Tongue (tissue), 2 donors: ENCODE data around the gene CLK3. TPM values are rescaled to one million over a fixed set of nuclear protein-coding genes. Genes with fewer than 3 reads are reported as not detected.
A peak's percentile ranks its signal among the peaks of the same experiment; 100 is the strongest.
"Not testable (repeated sequence)": the region's sequence is repeated elsewhere in the genome, so short reads cannot be mapped to it uniquely, and the experiment has no call there.

ENCODE experiments used
- DNase-seq: peaks from one replicate; pipeline ENCODE4 v3.0.0-alpha.2; 2015
- total RNA-seq: library from RNA; depleted of rRNA; stranded (reverse); fragments of >200 nt; gene quantifications from one replicate; pipeline ENCODE4 v1.2.3, GENCODE V29; 2014

CLK3 gene
- 54.6 TPM for total RNA-seq

- peak; percentile 98 for DNase-seq
Observed at GRCh38 chr15:74615508-74616365, at the start of gene CLK3. Gene CLK3, plus strand, starts transcription at chr15:74615836. Its CDS starts 3,361 bp downstream, at chr15:74619197.

GRCh38 chr15:74568594-74568993 lies 47.0 kb upstream of the CLK3 start:
- no peak for DNase-seq

GRCh38 chr15:74569731-74570070 lies 45.9 kb upstream of the CLK3 start:
- DNase-seq = no peak

- no peak for DNase-seq
Observed at GRCh38 chr15:74571191-74571590, 44.4 kb upstream of the CLK3 start.

- DNase-seq = no peak
Observed at GRCh38 chr15:74573987-74574386, 41.6 kb upstream of the CLK3 start.

- DNase-seq = no peak
Observed at GRCh38 chr15:74578496-74578994, 37.1 kb upstream of the CLK3 start.

GRCh38 chr15:74579001-74579400 lies 36.6 kb upstream of the CLK3 start:
- DNase-seq = no peak

- DNase-seq = no peak
Observed at GRCh38 chr15:74580538-74581350, 34.9 kb upstream of the CLK3 start.

- DNase-seq = no peak
Observed at GRCh38 chr15:74584204-74584603, 31.4 kb upstream of the CLK3 start.

- no peak for DNase-seq
Observed at GRCh38 chr15:74584779-74585178, 30.9 kb upstream of the CLK3 start.

- no peak for DNase-seq
Observed at GRCh38 chr15:74585191-74585590, 30.4 kb upstream of the CLK3 start.

GRCh38 chr15:74585857-74586256 lies 29.8 kb upstream of the CLK3 start:
- no peak for DNase-seq

- no peak for DNase-seq
Observed at GRCh38 chr15:74589826-74590225, 25.8 kb upstream of the CLK3 start.

GRCh38 chr15:74592222-74592621 lies 23.4 kb upstream of the CLK3 start:
- DNase-seq = no peak

GRCh38 chr15:74593122-74593521 lies 22.5 kb upstream of the CLK3 start:
- DNase-seq = no peak

GRCh38 chr15:74594455-74594854 lies 21.2 kb upstream of the CLK3 start:
- DNase-seq = no peak

- no peak for DNase-seq
Observed at GRCh38 chr15:74595271-74595670, 20.4 kb upstream of the CLK3 start.

- not testable (repeated sequence) for DNase-seq
Observed at GRCh38 chr15:74596736-74597135, 18.9 kb upstream of the CLK3 start.

- not testable (repeated sequence) for DNase-seq
Observed at GRCh38 chr15:74597146-74597705, 18.4 kb upstream of the CLK3 start.

- DNase-seq = peak; percentile 96
Observed at GRCh38 chr15:74598126-74598842, 17.4 kb upstream of the CLK3 start.

- no peak for DNase-seq
Observed at GRCh38 chr15:74599156-74599555, 16.5 kb upstream of the CLK3 start.
